HG02943 (cell line): Measurements from ENCODE around the gene PITRM1.
"Not testable (repeated sequence)": the region's sequence is repeated elsewhere in the genome, so short reads cannot be mapped to it uniquely, and the experiment has no call there.

Source experiments
- ATAC-seq: cut with Tn5 transposase; IDR thresholded peaks from one replicate; pipeline ENCODE4 v1.9.1; 2021; ENCODE audit warnings: mild to moderate bottlenecking, low read depth, moderate library complexity; ENCODE audit not compliant: unreplicated experiment

PITRM1 gene, protein sequence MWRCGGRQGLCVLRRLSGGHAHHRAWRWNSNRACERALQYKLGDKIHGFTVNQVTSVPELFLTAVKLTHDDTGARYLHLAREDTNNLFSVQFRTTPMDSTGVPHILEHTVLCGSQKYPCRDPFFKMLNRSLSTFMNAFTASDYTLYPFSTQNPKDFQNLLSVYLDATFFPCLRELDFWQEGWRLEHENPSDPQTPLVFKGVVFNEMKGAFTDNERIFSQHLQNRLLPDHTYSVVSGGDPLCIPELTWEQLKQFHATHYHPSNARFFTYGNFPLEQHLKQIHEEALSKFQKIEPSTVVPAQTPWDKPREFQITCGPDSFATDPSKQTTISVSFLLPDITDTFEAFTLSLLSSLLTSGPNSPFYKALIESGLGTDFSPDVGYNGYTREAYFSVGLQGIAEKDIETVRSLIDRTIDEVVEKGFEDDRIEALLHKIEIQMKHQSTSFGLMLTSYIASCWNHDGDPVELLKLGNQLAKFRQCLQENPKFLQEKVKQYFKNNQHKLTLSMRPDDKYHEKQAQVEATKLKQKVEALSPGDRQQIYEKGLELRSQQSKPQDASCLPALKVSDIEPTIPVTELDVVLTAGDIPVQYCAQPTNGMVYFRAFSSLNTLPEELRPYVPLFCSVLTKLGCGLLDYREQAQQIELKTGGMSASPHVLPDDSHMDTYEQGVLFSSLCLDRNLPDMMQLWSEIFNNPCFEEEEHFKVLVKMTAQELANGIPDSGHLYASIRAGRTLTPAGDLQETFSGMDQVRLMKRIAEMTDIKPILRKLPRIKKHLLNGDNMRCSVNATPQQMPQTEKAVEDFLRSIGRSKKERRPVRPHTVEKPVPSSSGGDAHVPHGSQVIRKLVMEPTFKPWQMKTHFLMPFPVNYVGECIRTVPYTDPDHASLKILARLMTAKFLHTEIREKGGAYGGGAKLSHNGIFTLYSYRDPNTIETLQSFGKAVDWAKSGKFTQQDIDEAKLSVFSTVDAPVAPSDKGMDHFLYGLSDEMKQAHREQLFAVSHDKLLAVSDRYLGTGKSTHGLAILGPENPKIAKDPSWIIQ

DNA sequence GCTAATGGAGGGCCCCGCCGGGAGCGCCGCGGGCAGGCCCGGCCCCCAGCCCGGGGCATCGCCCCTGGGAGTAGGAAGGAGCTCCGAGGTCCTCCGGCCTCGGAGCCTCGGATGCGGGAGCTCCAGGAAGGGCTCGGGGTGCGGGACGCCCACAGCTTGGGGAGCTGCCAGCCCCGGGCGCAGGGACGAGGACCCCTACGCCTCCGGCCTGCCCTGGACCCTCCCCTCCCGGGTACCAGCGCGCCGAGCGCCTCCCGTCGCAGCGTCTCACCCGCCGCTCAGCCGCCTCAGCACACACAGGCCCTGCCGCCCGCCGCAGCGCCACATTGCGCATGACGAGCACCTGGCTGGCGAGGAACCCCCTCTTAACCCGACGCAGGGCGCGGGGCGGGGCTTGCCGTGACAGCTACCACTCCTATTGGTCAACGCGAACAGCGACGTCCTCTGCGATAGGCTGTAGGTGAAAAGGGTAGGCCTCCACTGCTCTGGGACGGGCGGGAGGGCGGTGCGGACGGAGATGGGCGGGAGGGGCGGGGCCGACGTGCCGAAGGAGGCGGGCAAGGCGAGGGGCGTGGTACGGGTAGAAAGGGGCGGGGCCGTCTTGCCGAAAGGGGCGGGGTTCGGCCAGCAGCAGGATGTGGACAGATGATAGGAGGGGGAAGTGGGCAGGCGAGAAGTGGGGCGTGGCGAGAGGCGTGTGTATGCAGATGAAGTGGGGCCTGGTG, at the start of gene PITRM1:
Gene PITRM1 (minus strand): TSS at position 337 of the 725 bp plus-strand sequence. CDS start 10 bp downstream, at position 327.
- peak; percentile 98 for ATAC-seq

DNA sequence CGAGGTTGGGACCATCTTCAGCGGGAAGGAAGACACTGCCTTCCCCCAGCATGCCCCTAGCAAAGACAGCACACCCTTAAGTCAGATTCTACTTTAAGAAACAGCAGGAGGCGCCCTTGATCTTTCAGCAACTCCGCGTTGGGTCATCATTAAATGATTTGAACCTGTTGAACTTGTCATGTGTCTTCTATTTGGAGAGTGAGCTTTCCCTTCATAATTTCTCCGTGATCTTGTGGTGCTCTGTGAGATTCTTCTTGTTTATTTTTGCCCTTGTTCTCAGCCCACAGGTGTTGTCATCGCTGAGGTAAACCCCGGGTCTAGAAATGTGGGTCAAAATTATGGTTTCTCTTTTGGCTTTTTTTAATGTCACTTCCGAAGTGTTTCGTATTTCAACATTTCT, 49.5 kb upstream of the PITRM1 start:
- ATAC-seq: no peak

DNA sequence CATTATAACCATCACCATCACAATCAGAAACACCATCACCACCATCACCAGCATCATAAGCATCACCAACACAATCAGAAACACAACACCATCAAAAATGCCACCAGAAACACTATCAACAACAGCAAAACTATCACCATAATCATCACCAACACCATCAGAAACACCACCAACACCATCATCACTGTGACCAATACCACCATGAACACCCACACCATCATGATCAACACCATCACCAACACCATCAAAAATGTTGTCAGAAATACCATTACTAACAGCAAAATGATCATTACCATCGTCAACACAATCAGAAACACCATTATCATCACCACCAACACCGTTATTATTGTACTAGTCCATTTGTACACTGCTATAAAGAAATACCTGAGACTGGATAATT, 49.0 kb upstream of the PITRM1 start:
- not testable (repeated sequence) for ATAC-seq

DNA sequence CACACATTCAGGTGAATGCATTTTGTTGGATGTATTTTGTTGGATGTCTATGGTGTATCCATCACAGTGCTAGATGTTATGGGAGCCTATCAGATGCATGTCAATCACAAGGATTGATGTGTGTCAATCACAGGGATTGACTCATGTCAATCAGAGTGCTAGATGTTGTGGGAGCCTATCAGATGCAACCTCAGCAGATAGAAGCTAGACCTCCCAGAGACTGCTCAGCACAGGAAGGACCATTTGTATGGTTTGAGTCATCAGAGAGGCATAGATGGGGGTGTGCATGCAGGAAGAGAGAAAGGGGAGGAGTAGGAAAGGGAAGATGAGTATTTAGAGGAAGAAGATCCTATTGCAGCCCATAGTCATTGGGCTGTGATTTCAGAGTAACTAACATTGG, 48.3 kb upstream of the PITRM1 start:
- no peak for ATAC-seq

DNA sequence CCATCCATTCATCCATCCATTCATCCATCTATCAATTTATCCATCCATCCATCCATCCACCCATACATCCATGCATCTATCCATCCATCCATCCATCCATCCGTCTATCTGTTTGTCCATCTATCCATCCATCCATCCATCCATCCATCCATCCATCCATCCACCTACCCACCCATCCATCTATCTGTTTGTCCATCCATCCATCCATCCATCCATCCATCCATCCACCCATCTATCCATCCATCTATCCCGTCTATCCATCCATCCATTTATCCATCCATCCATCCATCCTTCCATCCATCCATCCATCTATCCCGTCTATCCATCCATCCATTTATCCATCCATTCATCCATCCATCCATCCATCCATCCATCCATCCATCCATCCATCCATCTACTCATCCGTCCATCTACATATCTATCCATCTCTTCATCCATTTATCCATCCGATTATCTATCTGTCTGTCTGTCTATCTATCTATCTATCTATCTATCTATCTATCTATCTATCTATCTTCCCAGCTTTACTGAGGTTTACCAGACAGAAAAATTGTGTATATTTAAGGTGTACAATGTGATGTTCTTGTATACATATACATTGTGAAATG, 46.5 kb upstream of the PITRM1 start:
- not testable (repeated sequence) for ATAC-seq

DNA sequence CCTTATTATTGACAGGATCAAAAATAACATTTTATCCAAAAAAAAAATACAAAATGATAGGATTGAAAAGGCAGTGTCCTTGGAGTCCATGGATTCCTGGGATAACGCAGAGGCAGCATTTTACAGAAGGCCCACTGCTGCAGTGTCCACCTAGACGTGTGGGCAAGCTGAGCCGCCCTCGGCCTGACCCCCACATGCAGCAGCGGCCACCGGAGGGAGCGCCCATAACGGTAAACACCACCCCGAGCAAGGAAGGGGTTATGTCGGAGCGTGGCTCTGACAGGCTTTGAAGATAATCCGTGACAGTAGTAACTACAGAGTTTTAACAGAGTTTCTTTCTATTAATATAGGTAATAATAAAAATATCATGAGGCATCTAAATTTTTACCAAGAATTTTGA, 45.3 kb upstream of the PITRM1 start:
- ATAC-seq: no peak

DNA sequence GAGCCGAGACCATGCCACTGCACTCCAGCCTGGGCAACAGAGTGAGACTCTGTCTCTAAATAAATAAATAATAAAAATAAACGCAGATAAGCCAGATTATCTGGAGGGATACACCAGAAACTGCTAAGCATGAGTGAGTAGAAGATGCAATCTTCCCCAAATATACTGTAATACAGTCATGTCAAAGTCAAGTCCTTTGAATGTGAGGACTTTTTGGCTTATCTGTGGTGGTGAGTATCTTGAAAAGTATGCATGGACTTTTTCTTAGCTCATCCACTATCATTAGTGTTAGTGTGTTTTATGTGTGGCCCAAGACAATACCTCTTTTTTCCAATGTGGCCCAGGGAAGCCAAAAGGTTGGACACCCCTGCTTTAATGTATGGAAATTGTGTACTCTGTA, 44.7 kb upstream of the PITRM1 start:
- ATAC-seq: no peak

DNA sequence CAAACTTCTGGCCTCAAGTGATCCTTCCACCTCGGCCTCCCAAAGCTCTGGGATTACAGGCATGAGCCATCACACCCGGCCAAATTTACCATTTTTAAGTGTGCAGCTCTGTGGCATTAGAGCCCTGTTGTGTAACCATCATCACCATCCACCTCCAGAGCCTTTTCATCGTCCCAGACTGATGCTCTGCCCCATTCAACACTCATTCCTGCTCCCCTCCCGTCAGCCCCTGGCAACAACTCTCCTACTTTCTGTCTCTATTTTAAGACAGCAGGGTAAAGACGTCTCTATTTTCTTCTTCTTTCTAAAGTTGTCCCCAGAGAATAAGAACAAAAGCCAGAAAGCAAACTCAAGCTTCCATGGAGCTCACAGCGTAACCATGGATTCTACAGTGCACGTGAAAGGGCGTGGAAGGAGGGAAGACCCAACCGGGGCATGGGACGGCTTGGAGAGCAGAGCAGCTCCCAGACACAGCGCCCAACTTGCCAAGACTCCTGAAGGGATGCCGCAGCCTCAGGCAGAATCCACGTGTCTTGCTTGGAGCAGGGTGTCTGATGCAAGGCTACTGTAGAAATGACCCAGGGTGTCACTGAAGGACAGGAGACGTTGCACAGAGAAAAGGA, 42.7 kb upstream of the PITRM1 start:
- no peak for ATAC-seq

DNA sequence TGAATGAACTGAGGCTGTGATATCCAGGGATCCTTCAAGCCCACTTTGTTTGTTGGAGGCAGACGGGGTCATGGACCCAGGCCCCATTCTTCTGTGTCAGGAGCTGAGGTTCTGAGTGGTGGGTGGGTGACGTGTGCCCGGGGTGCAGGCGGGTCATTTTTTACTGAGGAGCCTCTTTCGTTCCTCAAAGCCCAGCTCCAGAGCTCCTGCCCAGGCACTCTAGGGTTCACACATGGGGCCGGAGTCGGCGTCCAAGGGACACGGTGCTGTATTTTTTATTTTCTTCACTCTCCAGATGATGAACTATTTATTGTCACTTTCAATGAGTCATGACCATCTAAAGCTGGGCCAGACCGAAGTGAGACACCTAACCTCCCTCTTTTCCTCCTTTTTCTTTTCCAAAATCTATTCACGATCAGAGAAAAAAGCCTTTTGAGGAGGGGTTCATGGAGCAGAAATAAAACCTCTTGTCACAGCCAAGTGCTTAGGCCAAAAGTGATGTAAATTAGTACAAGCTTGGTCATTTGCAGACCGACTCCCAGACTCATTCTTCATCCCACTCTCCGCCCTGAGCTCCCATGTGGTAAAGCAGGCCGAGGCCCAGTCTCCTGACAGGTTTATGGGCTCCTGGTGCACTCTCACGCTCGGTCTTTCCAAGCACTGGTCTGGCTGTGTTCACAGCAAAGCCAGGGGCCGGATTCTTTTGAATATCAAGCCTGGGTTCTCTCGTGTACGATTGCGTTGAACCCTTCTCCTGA, 41.4 kb upstream of the PITRM1 start:
- ATAC-seq: no peak

DNA sequence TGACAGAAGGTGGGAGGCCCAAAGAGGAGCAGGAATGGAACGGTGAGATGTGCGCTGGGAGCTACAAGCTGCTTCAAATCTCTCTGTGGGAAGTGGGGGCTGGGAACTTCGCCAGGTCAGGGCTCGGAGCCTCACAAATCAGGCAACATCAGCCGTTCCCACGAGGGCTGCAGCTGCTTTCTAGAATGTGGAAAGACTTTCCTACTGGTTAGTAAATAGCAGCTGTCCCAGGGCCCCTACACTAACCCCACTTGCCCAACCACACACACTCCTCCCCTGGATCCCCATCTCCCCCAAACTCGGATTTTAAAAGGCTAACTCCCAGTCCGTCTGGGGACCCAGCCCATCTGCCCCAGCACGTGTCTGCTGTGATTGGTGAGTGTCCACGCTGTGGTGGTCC, 40.6 kb upstream of the PITRM1 start:
- no peak for ATAC-seq

DNA sequence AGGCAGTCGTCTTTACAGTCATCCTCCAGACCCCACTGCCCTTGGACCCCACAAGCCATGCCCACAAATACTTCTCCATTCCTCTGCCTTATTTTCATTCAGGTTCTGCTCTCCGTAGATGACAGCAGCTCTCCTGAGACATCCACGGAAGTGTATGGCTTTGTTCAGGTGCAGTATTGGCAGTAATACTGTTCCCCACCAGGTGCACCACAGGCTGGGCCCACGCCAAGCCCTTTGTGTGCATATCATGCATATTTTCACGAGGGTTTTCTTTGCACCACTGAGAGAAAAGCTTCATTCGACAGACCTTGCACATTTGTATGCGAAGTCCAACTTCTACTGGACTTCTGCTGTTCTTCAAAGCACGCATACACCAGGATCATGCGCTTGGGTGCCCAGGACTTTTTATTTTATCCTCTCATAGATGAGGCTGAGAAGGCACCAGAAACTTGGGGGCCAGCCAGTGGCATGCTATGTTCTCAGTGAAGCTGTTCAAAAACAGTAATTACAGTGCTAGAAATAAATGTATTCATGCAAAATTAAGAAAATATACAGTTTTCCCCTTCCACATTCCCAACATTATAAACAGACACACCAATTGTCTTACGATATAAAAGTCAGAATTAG, 37.8 kb upstream of the PITRM1 start:
- no peak for ATAC-seq

DNA sequence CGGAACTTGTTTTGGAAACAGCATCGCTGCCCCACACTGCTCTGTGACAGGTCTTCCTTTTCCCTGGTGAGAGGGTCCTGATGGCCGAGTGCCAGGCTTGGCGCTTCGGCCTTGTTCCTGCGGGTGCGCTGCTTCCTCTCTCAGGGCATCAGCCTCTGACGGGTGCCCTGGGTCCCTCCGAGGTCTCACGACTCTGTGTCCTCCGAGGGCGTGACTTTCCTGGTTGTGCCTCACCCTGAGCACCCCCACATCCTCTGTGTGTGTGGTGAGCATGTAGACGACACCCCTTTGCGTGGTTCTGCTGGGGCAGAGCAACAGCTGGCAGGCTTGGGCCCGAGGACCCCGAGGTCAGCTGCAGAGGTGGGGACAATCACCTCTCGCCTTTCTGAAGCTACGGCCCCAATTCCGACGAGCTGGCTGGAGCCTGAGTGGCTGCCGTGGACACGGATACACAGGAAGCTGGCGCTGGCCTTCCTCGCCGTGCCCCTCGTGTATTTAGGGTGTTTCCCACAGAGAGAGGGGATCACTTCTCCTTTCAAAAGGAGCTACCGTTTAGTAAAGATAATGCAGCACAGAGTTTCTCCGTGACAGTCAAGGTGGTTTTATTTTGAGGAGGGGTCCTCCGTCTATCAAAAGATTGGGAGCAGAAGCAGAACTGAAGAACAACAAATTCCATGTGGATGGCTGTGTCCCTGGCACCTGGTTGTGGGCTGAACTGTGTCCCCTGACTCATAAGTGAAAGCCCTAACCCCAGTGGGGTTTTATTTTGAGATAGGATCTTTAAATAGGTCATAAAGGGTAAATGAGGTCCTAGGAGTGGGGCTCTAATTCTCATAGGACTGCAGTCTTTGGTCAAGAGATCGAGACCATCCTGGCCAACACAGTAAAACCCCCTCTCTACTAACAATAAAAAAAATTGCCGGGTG, 36.2 kb upstream of the PITRM1 start:
- ATAC-seq: no peak

DNA sequence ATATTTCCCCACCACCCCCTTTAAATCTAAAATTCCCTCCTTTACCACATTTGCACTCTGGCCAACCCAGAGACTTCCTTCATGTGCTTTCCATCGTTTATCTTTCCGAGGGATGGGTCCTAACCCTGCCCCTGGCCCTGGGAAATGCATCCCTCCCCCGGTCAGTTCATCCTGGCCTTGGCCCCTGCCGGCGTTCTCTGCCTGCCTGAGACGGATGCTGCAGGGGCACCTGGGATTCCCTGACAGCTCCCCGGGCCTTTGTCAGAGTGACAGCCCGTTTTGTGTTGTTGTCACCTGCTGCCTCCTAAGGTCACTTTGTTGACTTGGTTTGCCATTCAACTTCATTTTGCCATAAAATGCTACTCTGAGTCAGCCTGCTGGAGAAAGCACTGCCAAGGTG, 34.8 kb upstream of the PITRM1 start:
- ATAC-seq: no peak

DNA sequence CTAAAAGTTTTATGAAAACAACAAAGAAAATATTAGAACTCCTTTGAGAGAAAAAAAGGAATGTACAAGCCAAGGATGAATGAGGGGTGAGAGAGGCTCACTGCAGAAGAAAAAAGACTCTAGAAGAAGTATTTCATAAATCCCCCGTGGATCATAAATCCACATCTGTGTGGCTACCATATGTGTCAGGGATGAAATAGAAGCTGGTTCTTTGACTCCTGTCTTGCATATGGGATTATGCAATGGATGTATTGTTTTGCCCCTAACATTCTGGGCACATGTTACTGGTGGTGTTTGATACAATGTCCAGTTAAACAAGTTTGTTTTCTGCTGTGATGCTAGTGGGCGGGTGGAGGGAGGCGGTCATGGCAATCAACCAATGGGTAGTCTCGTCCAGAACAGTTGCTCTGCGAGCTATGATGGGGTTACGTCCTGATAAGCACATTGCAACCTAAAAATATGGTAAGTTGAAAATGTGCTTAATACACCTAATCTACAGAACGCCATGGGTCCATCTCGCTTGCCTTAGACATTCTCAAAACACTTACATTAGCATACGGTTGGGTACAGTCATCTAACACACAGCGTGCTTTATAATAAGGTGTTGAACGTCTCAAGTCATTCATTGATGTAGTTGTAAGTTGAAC, 34.1 kb upstream of the PITRM1 start:
- no peak for ATAC-seq

DNA sequence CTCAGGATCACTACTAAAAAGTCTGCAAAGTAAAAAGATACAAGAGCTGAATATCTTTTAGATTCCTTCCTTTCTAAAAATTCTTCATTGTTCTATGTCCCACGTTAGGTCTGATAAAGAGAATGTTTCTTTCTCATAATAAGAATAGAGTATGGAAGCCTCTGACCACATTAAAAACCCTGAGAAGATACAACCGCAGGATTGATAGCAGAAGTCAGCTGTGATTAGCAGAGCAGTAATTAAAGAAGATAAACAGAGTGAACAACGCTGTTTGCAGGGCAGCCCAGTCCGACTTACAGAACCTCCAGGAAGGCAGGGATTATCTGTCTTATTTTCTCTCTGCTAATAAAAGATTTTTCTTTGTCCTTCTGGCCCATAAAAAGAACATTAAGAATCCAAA, 31.4 kb upstream of the PITRM1 start:
- no peak for ATAC-seq

DNA sequence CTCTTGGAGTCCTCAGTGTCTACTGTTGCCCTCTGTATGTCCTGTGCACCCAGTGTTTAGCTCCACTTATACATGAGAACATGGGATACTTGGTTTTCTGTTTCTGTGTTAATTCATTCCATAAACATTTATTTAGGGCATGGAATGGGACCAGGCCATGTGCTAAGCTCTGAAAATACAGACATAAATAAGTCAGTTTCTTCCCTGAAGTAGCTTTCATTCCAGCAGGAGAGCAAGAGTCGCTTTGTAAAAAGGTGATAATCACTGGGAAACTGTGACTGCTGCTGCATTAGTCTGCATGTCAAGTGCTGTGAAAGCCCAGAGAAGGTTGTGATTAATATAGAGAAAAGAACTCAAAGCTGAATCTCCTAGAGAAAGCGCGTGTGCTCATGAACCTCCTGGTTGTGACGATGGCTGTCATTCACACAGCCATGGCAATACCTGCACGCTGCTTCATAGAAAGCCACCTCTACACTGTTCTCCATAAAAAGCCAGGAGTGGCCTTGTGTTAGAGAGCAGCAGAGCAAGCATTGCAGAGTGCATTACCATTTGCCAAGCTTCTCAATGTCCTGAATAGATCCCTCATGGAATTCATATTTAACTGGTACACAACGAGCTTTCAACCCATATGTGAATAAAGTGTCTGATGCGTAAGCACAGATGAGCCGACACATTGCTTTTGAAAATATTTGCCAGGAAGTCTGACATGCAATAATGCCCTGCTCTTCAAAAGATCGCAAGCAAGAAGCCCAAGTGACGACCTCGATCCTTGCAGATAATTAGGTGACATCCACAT, 30.6 kb upstream of the PITRM1 start:
- no peak for ATAC-seq
